Activated T-cell treated with anti-CD3 and anti-CD28 coated beads for 48 hours (primary cell): ENCODE data around the gene MYO1C.

Experiments
- DNase-seq: peaks from one replicate; pipeline ENCODE4 v3.0.0-alpha.2; 2020; ENCODE audit warnings: low read depth

The MYO1C gene

GRCh38 chr17:1506649-1507267, 14.3 kb upstream of the MYO1C start:
- DNase-seq = no peak

DNA sequence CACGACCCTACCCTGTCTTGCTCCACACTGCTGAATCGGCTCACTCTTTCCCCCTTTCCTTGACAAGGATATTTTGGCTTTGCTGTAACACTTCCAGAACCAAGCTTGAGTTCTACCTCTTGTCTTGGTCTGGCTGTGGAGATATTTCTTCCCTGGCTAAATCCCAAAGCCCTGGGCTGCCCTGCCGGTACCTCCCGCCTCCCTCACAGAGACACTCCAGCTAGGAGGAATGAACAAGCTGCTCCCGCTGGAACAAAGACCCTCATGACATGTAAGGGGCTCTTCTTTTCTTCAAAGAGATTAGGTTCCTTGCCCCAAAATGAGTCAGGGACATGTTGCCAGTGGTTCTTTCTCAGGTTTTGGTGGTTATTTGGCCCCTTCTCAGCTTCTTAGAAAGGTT, 13.1 kb upstream of the MYO1C start:
- DNase-seq = no peak

GRCh38 chr17:1504866-1505265, 12.4 kb upstream of the MYO1C start:
- no peak for DNase-seq

DNA sequence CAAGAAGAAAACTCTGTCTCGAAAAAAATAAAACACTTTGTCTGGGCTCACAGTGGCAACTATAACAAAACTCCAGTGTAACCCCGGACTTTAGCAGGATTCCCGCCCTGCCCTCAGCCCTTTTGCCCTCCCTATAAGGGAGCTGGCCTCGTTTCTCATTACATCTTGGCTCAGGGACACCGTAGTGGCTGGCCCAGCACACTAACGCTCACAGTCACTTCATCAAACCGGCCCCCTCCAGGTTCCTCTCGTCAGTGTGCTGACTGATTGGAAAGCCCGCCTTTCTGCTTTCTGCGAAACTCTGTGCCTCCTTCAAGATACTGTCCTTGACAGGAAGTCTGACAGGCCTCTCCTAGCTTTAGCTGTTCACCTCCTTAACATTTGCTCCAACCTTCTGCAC, 11.2 kb upstream of the MYO1C start:
- no peak for DNase-seq

GRCh38 chr17:1498869-1499268, 6.4 kb upstream of the MYO1C start:
- DNase-seq = no peak

- no peak for DNase-seq
These were observed 5.7 kb upstream of the MYO1C start for GRCh38 chr17:1498233-1498632.

DNA sequence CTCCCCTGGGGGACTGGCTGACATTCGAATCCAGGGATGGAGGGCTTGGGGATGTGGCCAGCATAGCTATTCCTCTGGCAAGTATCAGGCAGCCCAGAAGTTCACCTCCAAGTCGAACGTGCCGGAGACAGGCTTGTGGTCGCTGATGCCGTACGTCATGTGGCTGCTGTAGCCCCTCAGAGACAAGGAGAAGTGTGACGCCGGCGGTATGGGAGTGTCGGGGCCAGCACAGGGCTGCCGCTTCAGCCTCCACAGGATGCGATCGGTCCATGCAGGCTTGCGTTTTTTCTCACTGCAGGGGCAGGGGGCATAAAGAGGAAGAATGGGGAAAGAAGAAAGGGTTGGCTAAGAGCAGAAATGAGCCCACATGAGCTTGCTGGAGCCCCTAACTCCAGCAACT, 5.3 kb upstream of the MYO1C start:
- DNase-seq = no peak

GRCh38 chr17:1496869-1497268, 4.4 kb upstream of the MYO1C start:
- no peak for DNase-seq

DNA sequence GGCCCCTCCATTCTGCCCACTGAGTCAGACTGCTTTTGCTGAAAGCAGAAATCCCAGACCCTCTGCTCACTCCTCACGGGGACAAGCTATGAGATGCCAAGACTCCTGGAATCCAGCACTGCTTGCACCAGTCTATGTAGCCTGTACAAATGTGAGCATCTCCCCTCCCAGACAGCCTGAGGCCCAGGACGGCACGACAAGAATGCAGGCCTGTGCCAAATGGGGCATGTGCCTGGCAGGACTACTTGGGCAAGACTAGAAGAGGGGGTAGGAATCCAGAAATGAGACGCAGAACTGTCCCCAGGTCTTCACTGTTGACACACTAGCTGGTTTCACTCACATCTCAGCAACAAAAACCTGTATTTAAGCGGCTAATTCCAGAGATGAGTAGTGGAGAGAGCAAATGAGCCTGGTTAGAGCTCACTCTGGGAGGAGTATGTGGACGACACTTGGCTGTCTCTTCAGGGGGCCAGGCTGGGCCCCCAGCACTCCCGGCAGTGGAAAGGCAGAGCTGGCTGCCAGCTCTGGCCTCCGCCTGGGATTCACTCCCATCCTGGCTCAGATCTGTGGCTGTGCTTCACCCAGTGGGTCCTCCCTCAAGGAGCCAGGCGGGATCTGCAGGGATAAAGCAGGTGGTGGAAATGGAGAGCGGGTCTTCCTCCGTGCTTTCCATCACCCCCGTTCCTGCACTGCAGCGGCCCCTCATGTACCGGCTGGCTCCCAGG, 2.9 kb upstream of the MYO1C start:
- no peak for DNase-seq

- DNase-seq = no peak
These were observed 2.3 kb upstream of the MYO1C start for GRCh38 chr17:1494736-1495253.

DNA sequence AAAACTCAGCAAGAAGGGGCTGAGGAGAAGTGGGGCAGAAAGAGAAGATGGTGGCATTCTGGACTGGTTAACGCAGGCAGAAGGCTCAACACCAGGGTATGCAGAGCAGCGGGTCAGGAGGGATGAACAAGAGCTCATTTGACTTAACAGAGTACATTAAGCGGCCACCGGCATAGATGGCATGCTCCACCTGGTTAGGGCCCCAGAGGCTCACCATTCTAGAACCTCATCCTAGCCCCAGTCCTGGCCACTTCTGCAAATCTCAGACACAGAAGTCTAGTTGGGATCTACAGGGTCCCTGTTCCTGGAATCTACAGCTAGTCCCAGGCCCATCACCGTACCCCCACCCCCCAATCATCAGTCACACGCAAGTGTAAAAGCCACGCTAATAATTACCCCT, 1.7 kb upstream of the MYO1C start:
- DNase-seq = no peak

- no peak for DNase-seq
These were observed 950 bp upstream of the MYO1C start for GRCh38 chr17:1493291-1493980.

DNA sequence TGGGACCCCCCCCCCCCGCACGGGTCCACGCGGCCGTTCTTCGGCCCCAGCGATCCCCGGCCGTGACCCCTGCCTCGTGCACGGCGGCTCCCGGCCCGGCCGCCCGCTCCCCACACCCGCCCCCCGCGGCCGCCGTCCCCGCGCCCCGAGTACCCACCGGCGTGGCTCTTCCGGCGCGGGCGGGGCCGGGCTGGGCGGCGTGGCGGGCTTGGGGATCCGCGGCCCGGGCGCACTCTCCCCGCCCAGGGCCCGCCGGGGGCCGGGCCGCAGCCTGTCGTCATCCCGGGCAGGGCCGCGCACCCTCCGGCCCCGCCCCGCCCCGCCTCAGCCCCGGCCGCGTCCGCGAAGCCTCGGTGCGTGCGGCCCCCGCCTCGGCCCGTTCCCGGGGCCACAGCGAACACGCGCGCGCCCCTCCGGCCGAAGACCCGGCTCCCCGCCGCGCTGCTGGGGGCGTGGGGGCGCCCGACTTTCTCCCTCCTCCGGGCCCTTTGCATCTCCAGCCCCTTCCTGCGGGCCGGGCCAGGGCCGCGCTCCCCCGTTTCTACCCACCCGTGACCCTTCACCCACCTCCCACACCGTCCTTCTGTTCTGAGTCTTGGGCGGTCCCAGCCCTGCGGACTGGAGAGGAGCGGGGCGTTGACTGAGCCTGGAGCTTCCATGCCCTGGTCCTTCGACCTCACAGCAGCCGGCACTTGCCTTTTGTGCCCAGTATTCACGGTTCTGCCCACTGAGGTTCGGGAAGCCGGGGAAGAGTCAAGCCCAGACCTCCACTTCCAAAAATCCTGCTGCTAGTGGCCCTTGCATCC, 840 bp downstream of the MYO1C start:
- peak; percentile 62 for DNase-seq

DNA sequence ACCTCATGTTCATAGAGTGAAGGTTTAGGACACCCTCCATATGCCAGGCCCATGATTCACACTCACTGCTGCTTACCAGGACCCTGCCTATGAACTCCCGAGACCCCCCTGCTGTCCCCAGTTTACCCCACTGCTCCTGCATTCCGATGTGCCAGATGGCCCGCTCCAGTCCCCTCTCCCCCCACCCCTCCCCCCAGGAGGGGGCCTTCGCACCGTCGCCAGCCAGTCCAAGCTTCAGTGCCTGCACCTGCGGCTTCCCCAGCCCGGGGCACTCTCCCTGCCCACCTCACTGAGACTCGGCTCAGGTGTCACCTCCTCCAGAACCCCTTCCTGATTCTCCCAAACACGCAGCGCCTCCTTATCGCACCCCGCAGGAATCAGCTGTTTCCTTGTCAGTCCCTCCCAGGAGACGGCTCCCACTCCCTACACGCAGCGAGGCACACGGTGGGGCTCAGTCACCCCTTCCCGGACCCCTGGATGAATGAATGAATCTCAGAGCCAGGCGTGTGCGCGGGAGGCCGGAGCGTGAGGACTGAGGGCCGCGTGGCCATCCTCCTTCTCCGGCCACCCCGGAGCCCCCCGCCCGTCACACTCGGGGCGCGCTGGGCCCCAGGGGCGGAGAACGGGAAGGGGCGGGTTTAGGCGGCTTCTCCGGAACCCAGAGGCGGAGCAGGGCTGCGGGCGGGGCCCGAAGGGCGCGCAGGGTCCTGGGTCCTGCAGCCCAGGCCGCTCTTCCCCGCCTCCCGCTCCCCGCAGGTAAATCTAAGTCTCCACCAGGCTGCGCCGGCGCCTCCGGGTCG, 1.6 kb downstream of the MYO1C start:
- DNase-seq = peak; percentile 62

GRCh38 chr17:1488826-1489270, 3.6 kb downstream of the MYO1C start:
- DNase-seq = no peak

- DNase-seq = peak; percentile 67
These were observed 4.3 kb downstream of the MYO1C start for GRCh38 chr17:1487939-1488825.

- DNase-seq = peak; percentile 74
These were observed 5.4 kb downstream of the MYO1C start for GRCh38 chr17:1486802-1487695.

- DNase-seq = peak; percentile 59
These were observed 6.8 kb downstream of the MYO1C start for GRCh38 chr17:1485423-1486376.
